HCEC 1CT (cell line): ENCODE data around the gene RUBCNL.

Experiments
- DNase-seq: peaks from one replicate; pipeline ENCODE4 v3.0.0-alpha.2; 2017

Gene RUBCNL

GRCh38 chr13:46339035-46339666 is 47.9 kb downstream of the RUBCNL start:
- DNase-seq: peak; percentile 70

GRCh38 chr13:46337700-46338099 is 49.4 kb downstream of the RUBCNL start:
- DNase-seq: no peak

DNA sequence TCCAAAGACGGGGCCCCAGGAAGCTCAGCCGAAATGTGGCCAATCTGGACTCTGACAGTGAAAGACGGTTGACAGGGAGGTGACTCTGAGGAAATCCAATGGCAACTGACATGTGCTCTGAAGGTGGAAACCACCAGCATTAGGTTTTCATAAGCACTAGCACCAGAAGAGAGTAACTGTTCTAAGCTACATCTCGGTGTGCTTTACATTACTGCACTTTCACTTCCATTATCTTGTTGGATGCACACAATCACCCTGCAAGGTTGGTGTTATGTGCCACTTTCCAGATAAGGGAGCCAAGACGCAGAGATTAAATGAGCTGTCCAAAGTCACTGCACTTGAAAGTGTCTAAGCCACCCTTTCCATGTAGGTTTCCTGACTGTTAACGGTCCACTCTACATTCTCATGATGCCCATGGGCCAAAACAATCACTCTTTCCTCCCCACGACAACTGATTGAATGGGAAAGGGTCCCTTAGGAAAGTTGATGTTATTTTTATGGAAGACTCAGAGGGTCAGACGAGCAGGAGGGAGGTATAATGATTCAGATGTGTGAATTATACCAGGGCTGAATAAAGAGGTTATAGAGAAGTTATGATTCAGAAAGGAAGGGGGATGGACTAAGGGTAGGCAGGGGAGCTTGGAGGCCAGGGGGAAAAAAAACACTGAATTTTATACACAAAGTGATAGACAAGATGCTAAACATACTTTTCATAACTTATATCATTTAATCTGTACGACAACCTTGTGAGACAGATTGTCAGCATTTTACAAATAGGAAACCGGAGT is 52.8 kb downstream of the RUBCNL start:
- no peak for DNase-seq

DNA sequence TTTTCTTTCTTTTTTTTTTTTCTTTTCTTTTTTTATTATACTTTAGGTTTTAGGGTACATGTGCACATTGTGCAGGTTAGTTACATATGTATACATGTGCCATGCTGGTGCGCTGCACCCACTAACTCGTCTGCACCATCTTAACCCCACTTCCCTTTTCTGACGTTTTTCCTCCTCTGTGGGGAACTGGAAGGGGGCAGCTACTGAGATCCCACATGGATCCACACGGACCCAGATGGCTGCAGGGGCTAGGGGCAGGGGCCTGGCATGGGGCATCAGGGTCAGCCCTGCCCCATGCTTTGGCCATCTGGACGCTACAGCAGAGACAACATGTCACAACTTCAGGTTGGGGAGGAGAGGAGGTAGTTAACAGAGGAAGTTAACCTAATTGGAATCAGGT is 54.3 kb downstream of the RUBCNL start:
- no peak for DNase-seq

DNA sequence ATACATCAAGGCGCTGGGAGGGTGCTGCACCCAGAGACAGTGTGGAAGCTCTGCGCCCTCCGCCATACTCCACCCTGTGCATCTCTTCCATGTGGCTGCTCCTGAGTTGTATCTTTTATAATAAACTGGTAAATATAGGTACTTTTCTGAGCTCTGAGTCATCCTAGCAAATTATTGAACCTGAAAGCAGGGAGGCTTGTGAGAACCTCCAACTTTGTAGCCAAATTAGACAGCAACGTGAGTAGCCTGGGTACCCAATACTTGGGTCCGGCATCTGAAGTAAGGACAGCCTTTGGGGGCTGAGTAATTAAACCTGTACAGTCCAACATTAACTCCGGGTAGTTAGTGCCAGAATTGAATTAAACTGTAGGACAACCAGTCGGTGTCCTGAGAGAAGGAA is 57.4 kb downstream of the RUBCNL start:
- no peak for DNase-seq

- no peak for DNase-seq
These were observed 59.8 kb downstream of the RUBCNL start for GRCh38 chr13:46327246-46327645.

DNA sequence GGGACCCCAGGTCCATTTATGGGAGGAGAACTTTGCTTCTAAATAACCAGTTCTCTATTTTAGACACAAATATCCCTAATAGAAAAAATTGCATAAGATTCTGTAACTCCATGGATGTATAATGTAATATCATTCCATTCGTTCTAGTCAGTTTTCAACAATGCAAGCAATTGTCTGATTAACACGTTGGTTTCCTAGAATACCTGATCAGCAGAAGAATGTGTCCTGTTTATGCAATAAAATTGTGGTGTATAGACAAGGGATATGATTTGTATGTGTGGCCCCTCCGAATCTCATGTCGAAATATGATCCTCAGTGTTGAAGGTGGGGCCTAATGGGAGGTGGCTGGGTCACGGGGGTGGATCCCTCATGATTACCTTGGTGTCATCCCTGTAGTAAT is 62.1 kb downstream of the RUBCNL start:
- peak; percentile 61 for DNase-seq

- DNase-seq: peak; percentile 50
These were observed 65.4 kb downstream of the RUBCNL start for GRCh38 chr13:46321494-46322225.

DNA sequence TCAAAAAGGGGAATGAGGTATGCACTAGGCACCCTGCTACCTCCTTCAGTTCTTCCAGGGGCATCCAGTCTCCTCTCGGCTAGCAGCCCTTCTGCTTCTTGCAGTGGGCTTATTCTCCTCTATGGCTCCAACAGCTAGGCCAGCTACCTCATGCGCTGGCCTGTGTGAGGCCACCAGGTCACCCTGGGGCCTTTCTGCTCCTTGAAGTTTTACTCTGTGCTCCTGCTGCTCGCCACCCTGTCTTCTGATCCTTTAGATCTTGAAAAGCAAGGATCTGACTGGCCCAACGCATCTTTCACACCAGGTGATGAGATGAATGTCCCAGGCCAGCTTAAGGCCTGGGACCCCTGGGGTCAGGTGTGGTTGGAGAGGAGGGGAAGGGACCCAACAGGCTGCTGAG is 66.2 kb downstream of the RUBCNL start:
- DNase-seq: no peak

GRCh38 chr13:46320406-46320805 is 66.6 kb downstream of the RUBCNL start:
- no peak for DNase-seq

GRCh38 chr13:46318986-46319385 is 68.1 kb downstream of the RUBCNL start:
- no peak for DNase-seq

DNA sequence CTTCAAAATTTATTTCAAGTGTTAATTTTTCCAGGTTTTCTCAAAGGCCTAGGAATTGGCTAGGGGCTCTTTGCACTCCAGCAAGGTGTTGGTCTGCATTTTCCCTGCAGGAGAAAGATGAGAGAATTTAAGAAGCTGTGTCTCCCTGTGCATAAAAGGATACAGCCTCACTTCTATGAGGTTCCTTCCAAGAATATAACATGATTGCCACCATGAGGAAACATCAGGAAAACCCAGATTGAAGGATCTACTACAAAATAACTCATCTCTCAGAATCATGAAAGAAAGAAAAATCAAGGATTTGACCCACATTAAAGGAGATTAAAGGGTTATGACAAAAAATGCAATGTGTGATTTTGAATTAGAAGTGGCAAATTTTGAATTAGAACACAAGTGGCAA is 69.9 kb downstream of the RUBCNL start:
- DNase-seq: peak; percentile 16

DNA sequence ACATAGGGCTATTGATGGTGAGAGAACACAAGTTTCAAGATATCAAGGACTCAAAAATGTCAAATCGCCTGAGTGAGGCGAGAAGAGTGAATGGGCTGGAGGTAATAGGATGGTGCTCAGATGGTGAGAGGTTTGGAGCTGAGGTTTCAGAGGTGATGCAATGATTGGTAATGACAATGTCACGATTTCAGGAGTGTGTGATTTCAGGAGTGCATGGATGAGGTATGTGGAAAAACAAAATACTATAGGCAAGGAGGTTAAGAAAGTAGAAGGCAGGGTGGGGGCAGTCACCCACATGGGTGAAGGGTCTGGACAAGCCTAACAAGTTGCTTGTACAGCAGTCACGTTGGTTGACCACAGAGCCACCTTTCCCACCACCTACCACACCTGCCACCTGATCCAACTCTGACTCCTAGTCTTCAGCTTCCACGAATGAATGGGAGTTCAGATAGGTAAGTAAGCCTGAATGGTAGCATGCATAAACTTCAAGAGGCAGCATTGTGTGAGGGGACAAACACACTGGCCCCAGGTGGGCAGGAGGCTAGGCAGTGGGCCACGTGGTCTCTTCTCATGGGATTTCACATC is 71.5 kb downstream of the RUBCNL start:
- no peak for DNase-seq

- DNase-seq: no peak
These were observed 72.0 kb downstream of the RUBCNL start for GRCh38 chr13:46315036-46315435.

- no peak for DNase-seq
These were observed 72.5 kb downstream of the RUBCNL start for GRCh38 chr13:46314587-46314986.

- DNase-seq: no peak
These were observed 73.4 kb downstream of the RUBCNL start for GRCh38 chr13:46313432-46314257.

DNA sequence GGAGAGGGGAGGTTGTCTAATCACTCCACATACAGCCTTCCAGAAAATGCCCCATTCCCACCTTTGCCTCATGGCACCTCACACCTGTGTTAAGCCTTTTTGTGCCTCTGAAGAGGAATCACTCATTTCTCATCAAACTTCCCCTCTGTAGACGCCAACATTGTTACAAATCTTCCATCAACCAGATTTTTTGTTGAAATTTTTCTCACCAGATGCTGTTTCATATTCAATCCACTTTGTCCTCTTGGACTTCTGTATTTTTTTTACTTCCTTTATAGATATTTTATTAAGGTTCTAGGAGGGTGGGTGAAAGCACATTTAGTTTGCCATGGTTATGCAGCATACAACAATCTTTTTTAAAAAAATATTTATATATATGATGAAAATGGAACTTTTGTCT is 74.0 kb downstream of the RUBCNL start:
- no peak for DNase-seq

DNA sequence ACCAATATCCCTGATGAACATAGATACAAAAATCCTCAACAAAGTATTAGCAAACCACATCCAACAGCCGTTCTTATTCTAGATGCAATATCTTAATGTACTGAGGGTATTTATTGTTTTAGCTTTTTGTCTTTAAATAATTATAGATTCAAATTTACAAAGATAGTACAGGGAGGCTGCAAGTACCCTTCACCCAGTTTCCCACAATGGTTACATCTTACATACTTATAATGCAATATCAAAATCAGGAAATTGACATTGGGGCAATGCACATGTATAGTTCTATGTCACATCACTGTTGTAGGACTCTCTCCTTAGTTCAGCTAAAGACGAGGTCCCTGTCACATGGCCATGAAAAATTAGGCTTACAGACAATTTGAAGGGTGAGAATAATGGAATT is 75.8 kb downstream of the RUBCNL start:
- no peak for DNase-seq

GRCh38 chr13:46310066-46310465 is 77.0 kb downstream of the RUBCNL start:
- DNase-seq: no peak

GRCh38 chr13:46307554-46307953 is 79.5 kb downstream of the RUBCNL start:
- DNase-seq: no peak

GRCh38 chr13:46304546-46304945 is 82.5 kb downstream of the RUBCNL start:
- DNase-seq: no peak

GRCh38 chr13:46303742-46304385 is 83.2 kb downstream of the RUBCNL start:
- no peak for DNase-seq
